ENCODE measurements around the gene RBMS3. TPM values are rescaled to one million over a fixed set of nuclear protein-coding genes. Genes with fewer than 3 reads are reported as not detected.
A peak's percentile ranks its signal among the peaks of the same experiment; 100 is the strongest.

RBMS3 gene
- total RNA-seq, 1 donor from 2014 or later: 65.1 TPM

DNA sequence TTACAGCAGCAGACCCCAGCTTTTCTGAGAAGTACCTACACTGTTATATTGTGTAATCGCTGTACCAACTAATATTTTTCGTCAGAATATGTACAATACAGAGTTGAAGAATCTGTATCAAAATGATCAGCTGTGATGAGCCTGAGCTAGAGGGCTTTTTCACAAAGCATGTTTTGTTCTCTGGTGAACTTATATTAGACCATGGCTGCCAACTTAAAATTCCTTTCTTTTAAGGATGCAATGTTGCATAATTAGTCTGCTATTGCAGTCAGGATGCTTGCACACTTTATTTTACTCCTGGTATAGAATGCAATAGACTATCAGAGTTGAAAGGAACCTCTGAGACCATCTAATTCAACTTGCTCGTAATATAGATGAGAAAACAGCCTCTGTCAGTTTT is 127.8 kb downstream of the RBMS3 start:
- Mint-ChIP-seq H3K27me3 (ENCODE audit: unreplicated experiment) (peaks cover 3% of the 10 kb centered on the region), H3K4me1 (ENCODE audit: low read depth, unreplicated experiment) (peaks cover 34% of the 10 kb centered on the region), H3K9me3 (ENCODE audit: unreplicated experiment) (peaks cover 3% of the 10 kb centered on the region), H3K27ac (ENCODE audit: unreplicated experiment) (no peak overlapping the region), H3K36me3 (ENCODE audit: unreplicated experiment) (no peaks in the 10 kb centered on the region), H3K4me3 (ENCODE audit: unreplicated experiment) (no peak overlapping the region)
- TF ChIP-seq, protein P1, sequence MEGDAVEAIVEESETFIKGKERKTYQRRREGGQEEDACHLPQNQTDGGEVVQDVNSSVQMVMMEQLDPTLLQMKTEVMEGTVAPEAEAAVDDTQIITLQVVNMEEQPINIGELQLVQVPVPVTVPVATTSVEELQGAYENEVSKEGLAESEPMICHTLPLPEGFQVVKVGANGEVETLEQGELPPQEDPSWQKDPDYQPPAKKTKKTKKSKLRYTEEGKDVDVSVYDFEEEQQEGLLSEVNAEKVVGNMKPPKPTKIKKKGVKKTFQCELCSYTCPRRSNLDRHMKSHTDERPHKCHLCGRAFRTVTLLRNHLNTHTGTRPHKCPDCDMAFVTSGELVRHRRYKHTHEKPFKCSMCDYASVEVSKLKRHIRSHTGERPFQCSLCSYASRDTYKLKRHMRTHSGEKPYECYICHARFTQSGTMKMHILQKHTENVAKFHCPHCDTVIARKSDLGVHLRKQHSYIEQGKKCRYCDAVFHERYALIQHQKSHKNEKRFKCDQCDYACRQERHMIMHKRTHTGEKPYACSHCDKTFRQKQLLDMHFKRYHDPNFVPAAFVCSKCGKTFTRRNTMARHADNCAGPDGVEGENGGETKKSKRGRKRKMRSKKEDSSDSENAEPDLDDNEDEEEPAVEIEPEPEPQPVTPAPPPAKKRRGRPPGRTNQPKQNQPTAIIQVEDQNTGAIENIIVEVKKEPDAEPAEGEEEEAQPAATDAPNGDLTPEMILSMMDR (IDR thresholded peaks at IDR 0.05; ENCODE audit: partially characterized antibody, unreplicated experiment): no peak
- DNase-seq: no peak

DNA sequence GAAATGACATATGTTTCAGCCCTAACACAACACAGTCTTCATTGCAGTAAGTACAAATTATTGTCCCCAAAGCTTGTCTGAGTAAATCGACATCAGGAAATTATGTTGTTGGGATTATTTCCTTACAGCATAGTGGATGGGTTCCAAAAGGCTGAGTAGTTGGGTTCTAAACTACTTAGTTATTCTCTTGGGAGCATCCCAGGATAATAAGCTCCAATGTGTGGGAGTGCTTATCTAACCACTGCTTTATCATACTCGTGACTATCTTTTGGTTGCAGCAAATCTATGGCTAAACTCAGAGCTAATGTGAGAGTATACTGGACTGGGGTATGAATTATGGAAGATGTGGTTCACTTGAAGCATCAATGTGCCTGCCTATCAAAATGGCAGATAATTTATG is 128.5 kb downstream of the RBMS3 start:
- H3K27me3 Mint-ChIP-seq (ENCODE audit: unreplicated experiment): peaks cover 3% of the 10 kb centered on the region
- H3K4me3 Mint-ChIP-seq (ENCODE audit: unreplicated experiment): peak overlapping the region; percentile 3
- H3K9me3 Mint-ChIP-seq (ENCODE audit: unreplicated experiment): peaks cover 3% of the 10 kb centered on the region
- H3K36me3 Mint-ChIP-seq (ENCODE audit: unreplicated experiment): no peaks in the 10 kb centered on the region
- DNase-seq: no peak
- no peak overlapping the region for H3K27ac Mint-ChIP-seq (ENCODE audit: unreplicated experiment)
- peaks cover 41% of the 10 kb centered on the region for H3K4me1 Mint-ChIP-seq (ENCODE audit: low read depth, unreplicated experiment)
- TF ChIP-seq, protein P1 (IDR thresholded peaks at IDR 0.05; ENCODE audit: partially characterized antibody, unreplicated experiment): no peak

DNA sequence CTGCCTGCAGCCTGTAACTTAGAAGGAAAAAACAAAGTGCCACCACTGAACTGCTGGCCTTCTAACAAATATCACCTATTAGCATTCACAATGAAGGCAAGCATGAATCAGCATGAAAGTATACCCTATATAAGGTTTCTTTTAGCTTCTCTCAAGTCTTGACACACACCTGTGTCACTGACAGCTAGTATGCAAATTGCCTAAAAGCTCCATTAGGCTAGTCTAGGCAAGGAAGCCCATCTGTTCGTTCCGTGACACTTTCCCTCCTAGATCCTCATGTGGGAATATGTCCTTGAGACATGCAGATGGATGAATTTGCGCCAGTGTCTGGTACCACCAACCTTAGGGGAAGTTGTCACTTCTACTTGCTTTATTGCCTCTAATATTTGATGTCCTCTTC is 129.3 kb downstream of the RBMS3 start:
- H3K4me1 Mint-ChIP-seq (ENCODE audit: low read depth, unreplicated experiment): peaks cover 45% of the 10 kb centered on the region
- H3K9me3 Mint-ChIP-seq (ENCODE audit: unreplicated experiment): peaks cover 3% of the 10 kb centered on the region
- peak overlapping the region; percentile 39 for H3K4me3 Mint-ChIP-seq (ENCODE audit: unreplicated experiment)
- peaks cover 3% of the 10 kb centered on the region for H3K27me3 Mint-ChIP-seq (ENCODE audit: unreplicated experiment)
- peak; percentile 15 for DNase-seq
- H3K27ac Mint-ChIP-seq (ENCODE audit: unreplicated experiment): peak overlapping the region; percentile 91
- TF ChIP-seq, protein P1 (IDR thresholded peaks at IDR 0.05; ENCODE audit: partially characterized antibody, unreplicated experiment): no peak
- H3K36me3 Mint-ChIP-seq (ENCODE audit: unreplicated experiment): no peaks in the 10 kb centered on the region

DNA sequence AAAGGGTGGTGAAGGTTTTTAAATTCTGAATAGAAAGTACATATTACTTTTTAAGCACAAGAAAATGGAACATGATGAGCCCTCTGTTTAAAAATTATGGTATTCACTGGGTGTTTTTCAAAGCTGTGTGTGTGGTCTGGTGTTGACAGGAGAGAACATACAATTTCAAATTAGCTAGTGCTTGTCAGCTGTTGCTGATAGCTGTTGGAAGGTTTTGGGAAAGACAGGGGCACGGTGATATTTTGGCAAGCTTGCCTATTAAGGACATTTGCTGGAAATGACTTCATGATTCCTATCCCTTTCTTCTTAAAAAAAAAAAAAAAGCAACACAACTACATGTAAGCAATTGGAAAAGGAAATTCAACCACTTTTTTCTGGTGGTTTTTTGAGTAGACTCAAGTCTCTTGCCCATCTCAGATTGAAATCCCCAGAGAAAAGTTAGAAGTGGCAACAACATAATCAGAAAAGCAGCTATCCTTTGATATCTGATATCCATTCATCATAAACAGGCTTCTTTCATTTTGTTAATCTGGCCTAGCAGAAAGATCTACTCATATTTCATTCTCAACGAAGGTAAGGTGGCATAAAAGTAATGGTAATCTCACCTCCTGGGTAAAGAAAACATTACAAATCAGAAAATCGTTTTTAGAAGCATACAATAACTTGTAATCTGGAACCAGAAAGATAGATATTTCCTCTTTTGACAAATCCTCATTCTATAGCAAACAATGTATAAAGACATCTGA is 130.0 kb downstream of the RBMS3 start:
- H3K27ac Mint-ChIP-seq (ENCODE audit: unreplicated experiment): peak overlapping the region; percentile 91
- TF ChIP-seq, protein P1 (IDR thresholded peaks at IDR 0.05; ENCODE audit: partially characterized antibody, unreplicated experiment): no peak
- no peak for DNase-seq
- peaks cover 44% of the 10 kb centered on the region for H3K4me1 Mint-ChIP-seq (ENCODE audit: low read depth, unreplicated experiment)
- peaks cover 3% of the 10 kb centered on the region for H3K27me3 Mint-ChIP-seq (ENCODE audit: unreplicated experiment)
- no peaks in the 10 kb centered on the region for H3K36me3 Mint-ChIP-seq (ENCODE audit: unreplicated experiment)
- H3K9me3 Mint-ChIP-seq (ENCODE audit: unreplicated experiment): peaks cover 3% of the 10 kb centered on the region
- H3K4me3 Mint-ChIP-seq (ENCODE audit: unreplicated experiment): peak overlapping the region; percentile 39

DNA sequence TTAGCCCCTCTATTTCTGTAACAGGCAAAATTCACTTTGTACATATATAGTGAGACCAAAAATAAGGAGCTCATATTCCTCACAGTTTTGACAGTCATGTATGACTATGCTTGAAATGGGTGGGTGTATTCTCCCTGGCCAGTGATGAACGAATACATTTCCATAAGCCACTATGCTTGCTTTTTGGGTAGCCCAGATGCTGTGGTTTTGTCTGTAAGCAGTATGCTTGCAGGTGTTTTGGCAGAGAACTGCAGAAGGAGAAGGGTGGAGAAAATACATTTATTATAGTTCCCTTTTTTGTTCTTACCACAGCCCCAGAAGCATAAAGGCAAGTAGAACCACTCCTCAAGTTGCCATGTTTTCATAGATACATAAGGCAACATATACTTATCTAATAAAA is 131.2 kb downstream of the RBMS3 start:
- H3K27me3 Mint-ChIP-seq (ENCODE audit: unreplicated experiment): peaks cover 3% of the 10 kb centered on the region
- no peak for DNase-seq
- TF ChIP-seq, protein P1 (IDR thresholded peaks at IDR 0.05; ENCODE audit: partially characterized antibody, unreplicated experiment): no peak
- H3K36me3 Mint-ChIP-seq (ENCODE audit: unreplicated experiment): no peaks in the 10 kb centered on the region
- H3K4me3 Mint-ChIP-seq (ENCODE audit: unreplicated experiment): no peak overlapping the region
- H3K9me3 Mint-ChIP-seq (ENCODE audit: unreplicated experiment): peaks cover 3% of the 10 kb centered on the region
- no peak overlapping the region for H3K27ac Mint-ChIP-seq (ENCODE audit: unreplicated experiment)
- peaks cover 41% of the 10 kb centered on the region for H3K4me1 Mint-ChIP-seq (ENCODE audit: low read depth, unreplicated experiment)
